GM12872 (cell line): Measurements from ENCODE around the gene CCDC12.

Source experiments
- CTCF ChIP-seq: IDR thresholded peaks from 3 replicates; pipeline ENCODE4 v1.5.1; 2011; ENCODE audit warnings: low read depth, mild to moderate bottlenecking, low read length, moderate library complexity; ENCODE audit not compliant: insufficient read depth

The CCDC12 gene

GRCh38 chr3:46909535-46910161 lies 66.9 kb downstream of the CCDC12 start:
- peak; percentile 92 for TF ChIP-seq CTCF

GRCh38 chr3:46908986-46909534 lies 67.5 kb downstream of the CCDC12 start:
- no peak for TF ChIP-seq CTCF

- TF ChIP-seq CTCF = no peak
Measured at GRCh38 chr3:46908294-46908985, 68.1 kb downstream of the CCDC12 start.

- TF ChIP-seq CTCF = no peak
Measured at GRCh38 chr3:46907960-46908293, 68.6 kb downstream of the CCDC12 start.

- no peak for TF ChIP-seq CTCF
Measured at GRCh38 chr3:46907271-46907670, 69.3 kb downstream of the CCDC12 start.

GRCh38 chr3:46906471-46907058 lies 70.0 kb downstream of the CCDC12 start:
- no peak for TF ChIP-seq CTCF

- TF ChIP-seq CTCF = no peak
Measured at GRCh38 chr3:46905661-46906451, 70.7 kb downstream of the CCDC12 start.
